Muscle of leg (tissue), 11 donors: ENCODE measurements around the gene ELMO3. TPM values are rescaled to one million over a fixed set of nuclear protein-coding genes. Genes with fewer than 3 reads are reported as not detected.

Experiments
- DNase-seq: peaks from one replicate; pipeline ENCODE4 v3.0.0; 2013
- H3K27ac ChIP-seq: one replicate; pipeline ENCODE4 v1.5.1; 2013; ENCODE audit warnings: mild to moderate bottlenecking, low read length, control low read depth
- H3K27me3 ChIP-seq: one replicate; pipeline ENCODE4 v1.6.1; 2013; ENCODE audit warnings: low read length; ENCODE audit not compliant: control insufficient read depth, insufficient read depth
- H3K36me3 ChIP-seq: one replicate; pipeline ENCODE4 v1.6.1; 2013; ENCODE audit warnings: low read length; ENCODE audit not compliant: control insufficient read depth, insufficient read depth
- H3K4me1 ChIP-seq: one replicate; pipeline ENCODE4 v1.6.1; 2013; ENCODE audit warnings: low read length; ENCODE audit not compliant: control insufficient read depth, insufficient read depth
- H3K4me3 ChIP-seq: one replicate; pipeline ENCODE4 v1.5.1; 2013; ENCODE audit warnings: low read length, control low read depth
- H3K9me3 ChIP-seq: replicated peaks from 2 replicates; pipeline ENCODE4 v1.6.1; 2013; ENCODE audit warnings: low read depth, low read length; ENCODE audit not compliant: control insufficient read depth
- WGBS: methylation state at CpG from one replicate; pipeline ENCODE4 v1.1.5; 2013; ENCODE audit warnings: missing lambda C conversion rate; ENCODE audit not compliant: insufficient coverage; 5-methylcytosine and 5-hydroxymethylcytosine counted together
- polyA plus RNA-seq, 8 donors: library from polyadenylated mRNA; unstranded; fragments of 120-200 nt; gene quantifications; one replicate each; pipeline versions ENCODE4 v1.2.1 to v1.2.3, GENCODE V29; 2013; ENCODE audit warnings: inconsistent platforms in 1 of 8, low replicate concordance in 1 of 8; ENCODE audit not compliant: insufficient read length in 8 of 8, insufficient read depth in 1 of 8
- total RNA-seq: library from RNA; stranded (reverse); fragments of 120-200 nt; gene quantifications from one replicate; pipeline ENCODE4 v1.2.4, GENCODE V29; 2013

Gene ELMO3
- total and polyA plus RNA-seq, 9 donors = 0.68 to 3.3 (median 1.3) TPM

GRCh38 chr16:67249178-67250044 lies 50.5 kb downstream of the ELMO3 start:
- WGBS = 6% methylated on average over 18 of the region's 22 CpGs
- Histone ChIP-seq H3K36me3 (no peaks in the 10 kb centered on the region), H3K4me1 (peaks cover 53% of the 10 kb centered on the region), H3K27ac (no peak overlapping the region), H3K4me3 (peak overlapping the region; percentile 36), H3K9me3 (no peaks in the 10 kb centered on the region), H3K27me3 (peaks cover 24% of the 10 kb centered on the region)
- no peak for DNase-seq

GRCh38 chr16:67250045-67250327 lies 51.1 kb downstream of the ELMO3 start:
- H3K27ac ChIP-seq = no peak overlapping the region
- DNase-seq = no peak
- WGBS = 69% methylated on average over 3 of the region's 4 CpGs
- no peaks in the 10 kb centered on the region for H3K36me3 ChIP-seq
- H3K9me3 ChIP-seq = no peaks in the 10 kb centered on the region
- no peak overlapping the region for H3K4me3 ChIP-seq
- peaks cover 47% of the 10 kb centered on the region for H3K4me1 ChIP-seq
- H3K27me3 ChIP-seq = peaks cover 24% of the 10 kb centered on the region

DNA sequence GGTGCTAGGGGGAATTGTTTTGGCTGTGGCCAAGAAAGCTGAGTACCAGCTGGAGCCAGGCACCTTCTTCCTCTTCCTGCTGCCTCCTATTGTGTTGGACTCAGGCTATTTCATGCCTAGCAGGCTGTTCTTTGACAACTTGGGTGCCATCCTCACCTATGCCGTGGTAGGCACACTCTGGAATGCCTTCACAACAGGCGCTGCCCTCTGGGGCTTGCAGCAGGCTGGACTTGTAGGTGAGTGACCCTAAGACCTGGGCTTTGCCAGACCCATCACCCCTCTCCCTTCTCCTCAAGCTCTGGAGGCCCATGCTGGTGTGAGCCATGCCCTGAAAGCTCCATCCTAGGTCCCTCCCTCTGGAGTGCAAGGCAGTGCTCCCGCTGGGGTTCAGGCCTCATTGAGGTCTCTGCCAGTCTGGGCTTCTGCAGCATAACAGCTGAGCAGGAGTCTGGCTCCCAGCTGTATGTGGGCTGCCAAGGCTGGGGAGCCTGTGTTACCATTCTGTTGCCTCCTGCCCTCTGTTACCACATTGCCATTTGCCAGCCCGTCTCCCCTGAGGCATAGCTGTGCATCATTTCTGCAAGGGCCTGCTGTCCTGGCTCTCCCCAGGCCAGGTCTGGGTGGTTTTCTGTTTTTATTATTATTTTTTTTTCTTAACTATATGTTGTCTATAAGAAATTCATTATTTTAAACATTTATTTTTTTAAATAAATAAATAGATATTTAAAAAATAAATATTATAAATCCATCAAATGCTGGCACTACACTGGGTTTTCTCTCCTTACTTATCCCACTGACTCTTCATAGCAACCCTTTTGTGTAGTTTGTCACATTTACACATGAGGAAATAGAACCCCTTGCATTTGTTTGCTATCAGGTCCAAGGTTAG lies 53.9 kb downstream of the ELMO3 start:
- Histone ChIP-seq H3K4me1 (peaks cover 26% of the 10 kb centered on the region), H3K9me3 (no peaks in the 10 kb centered on the region), H3K27ac (no peak overlapping the region), H3K36me3 (no peaks in the 10 kb centered on the region), H3K4me3 (no peak overlapping the region), H3K27me3 (peaks cover 23% of the 10 kb centered on the region)
- WGBS = 82% methylated on average over 3 of the region's 4 CpGs
- peak; percentile 56 for DNase-seq

Other genes starting within 250 kb of the ELMO3 start
- gene CES3, start 237.9 kb upstream of the ELMO3 start, total RNA-seq = 0.22 TPM
- gene CES3, start 237.9 kb upstream of the ELMO3 start, polyA plus RNA-seq = 1 to 10 TPM in 1 of 8 donors, under 1 TPM in 7; 0.05 to 1.3 (median 0.34) TPM
- 2.4 TPM for gene CES4A, start 210.5 kb upstream of the ELMO3 start, total RNA-seq
- 1 to 10 TPM; 1.5 to 5.3 (median 3.2) TPM for gene CES4A, start 210.5 kb upstream of the ELMO3 start, polyA plus RNA-seq
- gene CBFB, start 170.0 kb upstream of the ELMO3 start, total RNA-seq = 40.7 TPM
- 10 to 100 TPM; 31.6 to 70.3 (median 42.3) TPM for gene CBFB, start 170.0 kb upstream of the ELMO3 start, polyA plus RNA-seq
- gene PHAF1, start 89.2 kb upstream of the ELMO3 start, total RNA-seq = 12.9 TPM
- 10 to 100 TPM; 16.2 to 22.2 (median 18.1) TPM for gene PHAF1, start 89.2 kb upstream of the ELMO3 start, polyA plus RNA-seq
- gene B3GNT9, start 48.1 kb upstream of the ELMO3 start, total RNA-seq = 15.6 TPM
- gene B3GNT9, start 48.1 kb upstream of the ELMO3 start, polyA plus RNA-seq = 10 to 100 TPM in 6 of 8 donors, 1 to 10 TPM in 2; 7.7 to 18.8 (median 12.3) TPM
- gene TRADD, start 39.2 kb upstream of the ELMO3 start, total RNA-seq = 4.7 TPM
- gene TRADD, start 39.2 kb upstream of the ELMO3 start, polyA plus RNA-seq = 1 to 10 TPM; 3.7 to 4.9 (median 4.2) TPM
- 2.1 TPM for gene FBXL8, start 39.2 kb upstream of the ELMO3 start, total RNA-seq
- gene FBXL8, start 39.2 kb upstream of the ELMO3 start, polyA plus RNA-seq = 1 to 10 TPM; 1.2 to 3.1 (median 2.2) TPM
- gene HSF4, start 34.4 kb upstream of the ELMO3 start, total RNA-seq = 3.0 TPM
- 1 to 10 TPM; 2.1 to 4.7 (median 3.5) TPM for gene HSF4, start 34.4 kb upstream of the ELMO3 start, polyA plus RNA-seq
- gene NOL3, start 28.6 kb upstream of the ELMO3 start, total RNA-seq = 14.7 TPM
- 10 to 100 TPM; 18.4 to 44.7 (median 25.3) TPM for gene NOL3, start 28.6 kb upstream of the ELMO3 start, polyA plus RNA-seq
- 8.6 TPM for gene MATCAP1, start 15.2 kb upstream of the ELMO3 start, total RNA-seq
- gene MATCAP1, start 15.2 kb upstream of the ELMO3 start, polyA plus RNA-seq = 10 to 100 TPM; 13.3 to 25.9 (median 21.1) TPM
- gene EXOC3L1, start 9.0 kb upstream of the ELMO3 start, total RNA-seq = 7.6 TPM
- gene EXOC3L1, start 9.0 kb upstream of the ELMO3 start, polyA plus RNA-seq = 10 to 100 TPM in 5 of 8 donors, 1 to 10 TPM in 3; 7.6 to 15.5 (median 11.5) TPM
- 28.1 TPM for gene E2F4, start 7.0 kb upstream of the ELMO3 start, total RNA-seq
- 10 to 100 TPM; 41.8 to 51.1 (median 46.7) TPM for gene E2F4, start 7.0 kb upstream of the ELMO3 start, polyA plus RNA-seq
- 22.3 TPM for gene TMEM208, start 28.0 kb downstream of the ELMO3 start, total RNA-seq
- gene TMEM208, start 28.0 kb downstream of the ELMO3 start, polyA plus RNA-seq = 10 to 100 TPM; 17.5 to 27.1 (median 22.1) TPM
- 9.7 TPM for gene FHOD1, start 48.4 kb downstream of the ELMO3 start, total RNA-seq
- gene FHOD1, start 48.4 kb downstream of the ELMO3 start, polyA plus RNA-seq = 10 to 100 TPM; 14.6 to 31.1 (median 21.8) TPM
- gene SLC9A5, start 49.8 kb downstream of the ELMO3 start, total RNA-seq = 0.40 TPM
- gene SLC9A5, start 49.8 kb downstream of the ELMO3 start, polyA plus RNA-seq = 1 to 10 TPM in 5 of 8 donors, under 1 TPM in 3; 0.71 to 1.8 (median 1.1) TPM
- 13.2 TPM for gene PLEKHG4, start 80.4 kb downstream of the ELMO3 start, total RNA-seq
- 10 to 100 TPM in 4 of 8 donors, 1 to 10 TPM in 4; 7.6 to 12.8 (median 10.1) TPM for gene PLEKHG4, start 80.4 kb downstream of the ELMO3 start, polyA plus RNA-seq
- 0.04 TPM for gene KCTD19, start 127.6 kb downstream of the ELMO3 start, total RNA-seq
- gene KCTD19, start 127.6 kb downstream of the ELMO3 start, polyA plus RNA-seq = under 1 TPM; 0.09 to 0.44 (median 0.24) TPM
- 0.22 TPM for gene LRRC36, start 127.7 kb downstream of the ELMO3 start, total RNA-seq
- 1 to 10 TPM in 1 of 8 donors, under 1 TPM in 6, not detected in 1; 0.21 to 2.4 (median 0.42) TPM for gene LRRC36, start 127.7 kb downstream of the ELMO3 start, polyA plus RNA-seq
- 230 TPM for gene TPPP3, start 194.4 kb downstream of the ELMO3 start, total RNA-seq
- gene TPPP3, start 194.4 kb downstream of the ELMO3 start, polyA plus RNA-seq = 100 to 1,000 TPM; 387 to 805 (median 592) TPM
- gene ZDHHC1, start 217.3 kb downstream of the ELMO3 start, total RNA-seq = 20.4 TPM
- 10 to 100 TPM; 19.7 to 42.4 (median 26.0) TPM for gene ZDHHC1, start 217.3 kb downstream of the ELMO3 start, polyA plus RNA-seq
- 5.3 TPM for gene HSD11B2, start 232.0 kb downstream of the ELMO3 start, total RNA-seq
- 10 to 100 TPM in 1 of 8 donors, 1 to 10 TPM in 7; 3.7 to 14.5 (median 7.9) TPM for gene HSD11B2, start 232.0 kb downstream of the ELMO3 start, polyA plus RNA-seq